Measurements from ENCODE around the gene TCF7L1.

Gene TCF7L1

DNA sequence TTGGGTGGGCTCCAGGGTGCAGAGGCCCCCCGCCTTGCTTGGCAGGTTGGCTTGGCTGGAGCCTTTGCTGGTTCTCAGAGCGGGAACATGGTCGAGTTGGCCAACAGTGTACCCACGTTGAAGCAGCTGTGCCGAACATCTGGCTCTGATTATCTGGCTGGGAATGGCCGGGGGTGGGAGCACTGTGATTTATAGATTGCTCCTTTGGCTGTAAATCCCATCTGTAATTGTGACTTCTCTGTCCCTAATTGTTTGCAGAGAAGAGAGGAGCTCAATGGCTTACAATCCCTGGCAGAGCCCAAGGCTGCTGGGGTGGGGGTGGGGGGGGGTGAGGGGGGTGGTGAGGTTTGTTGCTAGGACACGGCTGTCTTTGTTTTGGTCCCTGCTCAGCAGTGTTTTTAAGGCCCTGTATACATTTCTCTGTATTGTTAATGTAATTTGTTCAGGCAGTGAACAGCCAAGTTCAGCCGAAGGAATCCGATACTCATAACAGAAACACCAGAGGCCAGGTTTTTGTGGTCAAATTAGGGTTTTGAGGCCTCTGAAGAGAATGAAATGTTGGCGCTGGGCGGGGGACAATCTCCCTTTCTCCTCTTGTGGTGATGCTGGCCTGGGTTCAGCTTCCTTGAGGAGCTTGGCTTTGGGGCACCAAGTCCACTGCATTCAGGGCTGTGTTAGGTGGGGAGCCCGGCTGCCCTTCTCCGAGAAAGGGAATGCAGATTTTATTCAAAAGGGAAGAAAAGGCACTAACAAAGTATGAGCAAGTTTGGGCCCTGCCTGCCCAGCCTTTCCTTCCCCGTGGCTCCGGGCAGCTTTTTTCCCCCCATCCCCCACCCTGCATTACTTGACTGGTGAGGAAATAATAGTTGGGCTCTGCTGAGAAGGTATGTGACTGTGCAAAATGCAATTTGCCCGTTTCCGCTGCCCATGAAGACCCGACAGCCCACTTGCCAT, 82.5 kb downstream of the TCF7L1 start:
- peak; percentile 94 for ATAC-seq

DNA sequence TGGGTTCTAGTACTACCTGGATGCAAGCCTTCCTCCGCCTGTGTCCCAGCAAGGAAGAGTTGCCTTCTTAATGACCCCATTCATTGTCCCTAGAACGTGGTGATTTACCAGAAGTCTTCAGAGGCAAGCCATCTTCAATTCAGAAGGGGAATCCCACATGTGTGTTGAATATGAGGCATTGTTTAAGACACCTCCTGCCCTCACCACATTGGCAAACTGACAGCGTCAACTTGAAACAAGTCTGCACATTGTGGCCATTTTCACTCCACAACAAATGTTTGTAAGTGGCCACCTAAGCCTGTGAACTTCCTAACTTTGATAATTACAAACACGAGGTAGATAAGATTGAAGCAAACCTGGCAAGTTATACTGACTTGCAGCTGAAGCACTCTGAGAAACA, 83.7 kb downstream of the TCF7L1 start:
- ATAC-seq = no peak
- TF ChIP-seq ZFP30 (CRISPR knock-in tag; IDR thresholded peaks at IDR 0.05) (no peak), CSDC2 (CRISPR knock-in tag; IDR thresholded peaks at IDR 0.05) (no peak), ZFP3 (CRISPR knock-in tag; IDR thresholded peaks at IDR 0.05) (no peak), ZNF8 (CRISPR knock-in tag; IDR thresholded peaks at IDR 0.05) (no peak), TCF4 (CRISPR knock-in tag; IDR thresholded peaks at IDR 0.05; ENCODE audit: borderline replicate concordance) (no peak), ARNTL (CRISPR knock-in tag; IDR thresholded peaks at IDR 0.05; ENCODE audit: borderline replicate concordance, low read depth) (no peak), ZNF70 (CRISPR knock-in tag; IDR thresholded peaks at IDR 0.05) (no peak)
- TF ChIP-seq, protein P1, sequence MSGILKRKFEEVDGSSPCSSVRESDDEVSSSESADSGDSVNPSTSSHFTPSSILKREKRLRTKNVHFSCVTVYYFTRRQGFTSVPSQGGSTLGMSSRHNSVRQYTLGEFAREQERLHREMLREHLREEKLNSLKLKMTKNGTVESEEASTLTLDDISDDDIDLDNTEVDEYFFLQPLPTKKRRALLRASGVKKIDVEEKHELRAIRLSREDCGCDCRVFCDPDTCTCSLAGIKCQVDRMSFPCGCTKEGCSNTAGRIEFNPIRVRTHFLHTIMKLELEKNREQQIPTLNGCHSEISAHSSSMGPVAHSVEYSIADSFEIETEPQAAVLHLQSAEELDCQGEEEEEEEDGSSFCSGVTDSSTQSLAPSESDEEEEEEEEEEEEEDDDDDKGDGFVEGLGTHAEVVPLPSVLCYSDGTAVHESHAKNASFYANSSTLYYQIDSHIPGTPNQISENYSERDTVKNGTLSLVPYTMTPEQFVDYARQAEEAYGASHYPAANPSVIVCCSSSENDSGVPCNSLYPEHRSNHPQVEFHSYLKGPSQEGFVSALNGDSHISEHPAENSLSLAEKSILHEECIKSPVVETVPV (CRISPR knock-in tag; IDR thresholded peaks at IDR 0.05) = no peak
- TF ChIP-seq, protein P2, sequence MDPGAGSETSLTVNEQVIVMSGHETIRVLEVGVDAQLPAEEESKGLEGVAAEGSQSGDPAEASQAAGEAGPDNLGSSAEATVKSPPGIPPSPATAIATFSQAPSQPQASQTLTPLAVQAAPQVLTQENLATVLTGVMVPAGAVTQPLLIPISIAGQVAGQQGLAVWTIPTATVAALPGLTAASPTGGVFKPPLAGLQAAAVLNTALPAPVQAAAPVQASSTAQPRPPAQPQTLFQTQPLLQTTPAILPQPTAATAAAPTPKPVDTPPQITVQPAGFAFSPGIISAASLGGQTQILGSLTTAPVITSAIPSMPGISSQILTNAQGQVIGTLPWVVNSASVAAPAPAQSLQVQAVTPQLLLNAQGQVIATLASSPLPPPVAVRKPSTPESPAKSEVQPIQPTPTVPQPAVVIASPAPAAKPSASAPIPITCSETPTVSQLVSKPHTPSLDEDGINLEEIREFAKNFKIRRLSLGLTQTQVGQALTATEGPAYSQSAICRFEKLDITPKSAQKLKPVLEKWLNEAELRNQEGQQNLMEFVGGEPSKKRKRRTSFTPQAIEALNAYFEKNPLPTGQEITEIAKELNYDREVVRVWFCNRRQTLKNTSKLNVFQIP (CRISPR knock-in tag; IDR thresholded peaks at IDR 0.05; ENCODE audit: borderline replicate concordance, low read depth) = no peak
- TF ChIP-seq, protein P3, sequence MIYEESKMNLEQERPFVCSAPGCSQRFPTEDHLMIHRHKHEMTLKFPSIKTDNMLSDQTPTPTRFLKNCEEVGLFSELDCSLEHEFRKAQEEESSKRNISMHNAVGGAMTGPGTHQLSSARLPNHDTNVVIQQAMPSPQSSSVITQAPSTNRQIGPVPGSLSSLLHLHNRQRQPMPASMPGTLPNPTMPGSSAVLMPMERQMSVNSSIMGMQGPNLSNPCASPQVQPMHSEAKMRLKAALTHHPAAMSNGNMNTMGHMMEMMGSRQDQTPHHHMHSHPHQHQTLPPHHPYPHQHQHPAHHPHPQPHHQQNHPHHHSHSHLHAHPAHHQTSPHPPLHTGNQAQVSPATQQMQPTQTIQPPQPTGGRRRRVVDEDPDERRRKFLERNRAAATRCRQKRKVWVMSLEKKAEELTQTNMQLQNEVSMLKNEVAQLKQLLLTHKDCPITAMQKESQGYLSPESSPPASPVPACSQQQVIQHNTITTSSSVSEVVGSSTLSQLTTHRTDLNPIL (CRISPR knock-in tag; IDR thresholded peaks at IDR 0.05; ENCODE audit: low read depth) = no peak

More for the DNA sequence above, 82.5 kb downstream of the TCF7L1 start:
- TF ChIP-seq BACH2 (CRISPR knock-in tag; IDR thresholded peaks at IDR 0.05; ENCODE audit: borderline replicate concordance) (no peak), TCF4 (CRISPR knock-in tag; IDR thresholded peaks at IDR 0.05; ENCODE audit: borderline replicate concordance) (peak; percentile 92), GLIS3 (CRISPR knock-in tag; IDR thresholded peaks at IDR 0.05) (no peak), ZNF8 (CRISPR knock-in tag; IDR thresholded peaks at IDR 0.05) (0 out of 2 replicates have a peak, but pooled peaks have one; percentile 26), ARNTL (CRISPR knock-in tag; IDR thresholded peaks at IDR 0.05; ENCODE audit: borderline replicate concordance, low read depth) (no peak), TOX (CRISPR knock-in tag; IDR thresholded peaks at IDR 0.05; ENCODE audit: borderline replicate concordance) (no peak), ESRRG (CRISPR knock-in tag; IDR thresholded peaks at IDR 0.05) (no peak), ZC3H10 (CRISPR knock-in tag; IDR thresholded peaks at IDR 0.05) (no peak), OSR1 (CRISPR knock-in tag; IDR thresholded peaks at IDR 0.05) (no peak), ZFP3 (CRISPR knock-in tag; IDR thresholded peaks at IDR 0.05) (peak; percentile 74; the same call in 1 of the 2 replicates), ZNF565 (CRISPR knock-in tag; conservative IDR thresholded peaks at IDR 0.05; ENCODE audit: low read depth) (no peak), SNAI2 (CRISPR knock-in tag; IDR thresholded peaks at IDR 0.05) (no peak), PPARA (CRISPR knock-in tag; IDR thresholded peaks at IDR 0.05; ENCODE audit: borderline replicate concordance) (no peak; the same call in 1 of the 2 replicates), CSDC2 (CRISPR knock-in tag; IDR thresholded peaks at IDR 0.05) (no peak), ZFP30 (CRISPR knock-in tag; IDR thresholded peaks at IDR 0.05) (no peak; the same call in 1 of the 2 replicates), ISL1 (CRISPR knock-in tag; IDR thresholded peaks at IDR 0.05) (no peak), RARB (CRISPR knock-in tag; IDR thresholded peaks at IDR 0.05) (no peak)
- TF ChIP-seq, protein P3 (CRISPR knock-in tag; IDR thresholded peaks at IDR 0.05; ENCODE audit: low read depth) = no peak
- TF ChIP-seq, protein P4, sequence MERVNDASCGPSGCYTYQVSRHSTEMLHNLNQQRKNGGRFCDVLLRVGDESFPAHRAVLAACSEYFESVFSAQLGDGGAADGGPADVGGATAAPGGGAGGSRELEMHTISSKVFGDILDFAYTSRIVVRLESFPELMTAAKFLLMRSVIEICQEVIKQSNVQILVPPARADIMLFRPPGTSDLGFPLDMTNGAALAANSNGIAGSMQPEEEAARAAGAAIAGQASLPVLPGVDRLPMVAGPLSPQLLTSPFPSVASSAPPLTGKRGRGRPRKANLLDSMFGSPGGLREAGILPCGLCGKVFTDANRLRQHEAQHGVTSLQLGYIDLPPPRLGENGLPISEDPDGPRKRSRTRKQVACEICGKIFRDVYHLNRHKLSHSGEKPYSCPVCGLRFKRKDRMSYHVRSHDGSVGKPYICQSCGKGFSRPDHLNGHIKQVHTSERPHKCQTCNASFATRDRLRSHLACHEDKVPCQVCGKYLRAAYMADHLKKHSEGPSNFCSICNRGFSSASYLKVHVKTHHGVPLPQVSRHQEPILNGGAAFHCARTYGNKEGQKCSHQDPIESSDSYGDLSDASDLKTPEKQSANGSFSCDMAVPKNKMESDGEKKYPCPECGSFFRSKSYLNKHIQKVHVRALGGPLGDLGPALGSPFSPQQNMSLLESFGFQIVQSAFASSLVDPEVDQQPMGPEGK (CRISPR knock-in tag; IDR thresholded peaks at IDR 0.05; ENCODE audit: borderline replicate concordance) = no peak
- TF ChIP-seq, protein P1 (CRISPR knock-in tag; IDR thresholded peaks at IDR 0.05) = no peak
- TF ChIP-seq, protein P5, sequence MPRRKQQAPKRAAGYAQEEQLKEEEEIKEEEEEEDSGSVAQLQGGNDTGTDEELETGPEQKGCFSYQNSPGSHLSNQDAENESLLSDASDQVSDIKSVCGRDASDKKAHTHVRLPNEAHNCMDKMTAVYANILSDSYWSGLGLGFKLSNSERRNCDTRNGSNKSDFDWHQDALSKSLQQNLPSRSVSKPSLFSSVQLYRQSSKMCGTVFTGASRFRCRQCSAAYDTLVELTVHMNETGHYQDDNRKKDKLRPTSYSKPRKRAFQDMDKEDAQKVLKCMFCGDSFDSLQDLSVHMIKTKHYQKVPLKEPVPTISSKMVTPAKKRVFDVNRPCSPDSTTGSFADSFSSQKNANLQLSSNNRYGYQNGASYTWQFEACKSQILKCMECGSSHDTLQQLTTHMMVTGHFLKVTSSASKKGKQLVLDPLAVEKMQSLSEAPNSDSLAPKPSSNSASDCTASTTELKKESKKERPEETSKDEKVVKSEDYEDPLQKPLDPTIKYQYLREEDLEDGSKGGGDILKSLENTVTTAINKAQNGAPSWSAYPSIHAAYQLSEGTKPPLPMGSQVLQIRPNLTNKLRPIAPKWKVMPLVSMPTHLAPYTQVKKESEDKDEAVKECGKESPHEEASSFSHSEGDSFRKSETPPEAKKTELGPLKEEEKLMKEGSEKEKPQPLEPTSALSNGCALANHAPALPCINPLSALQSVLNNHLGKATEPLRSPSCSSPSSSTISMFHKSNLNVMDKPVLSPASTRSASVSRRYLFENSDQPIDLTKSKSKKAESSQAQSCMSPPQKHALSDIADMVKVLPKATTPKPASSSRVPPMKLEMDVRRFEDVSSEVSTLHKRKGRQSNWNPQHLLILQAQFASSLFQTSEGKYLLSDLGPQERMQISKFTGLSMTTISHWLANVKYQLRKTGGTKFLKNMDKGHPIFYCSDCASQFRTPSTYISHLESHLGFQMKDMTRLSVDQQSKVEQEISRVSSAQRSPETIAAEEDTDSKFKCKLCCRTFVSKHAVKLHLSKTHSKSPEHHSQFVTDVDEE (CRISPR knock-in tag; IDR thresholded peaks at IDR 0.05) = peak; percentile 90

Data from SK-N-SH treated with all-trans-retinoic acid at 6 μM for 48 hours (cell line).